UCSD-AML1 (cell line): ENCODE data around the gene YEATS2.

Experiments
- DNase-seq: peaks from one replicate; lab custom pipeline; 2025; ENCODE audit not compliant: unreplicated experiment; lab: John Stamatoyannopoulos, UW

YEATS2 gene

DNA sequence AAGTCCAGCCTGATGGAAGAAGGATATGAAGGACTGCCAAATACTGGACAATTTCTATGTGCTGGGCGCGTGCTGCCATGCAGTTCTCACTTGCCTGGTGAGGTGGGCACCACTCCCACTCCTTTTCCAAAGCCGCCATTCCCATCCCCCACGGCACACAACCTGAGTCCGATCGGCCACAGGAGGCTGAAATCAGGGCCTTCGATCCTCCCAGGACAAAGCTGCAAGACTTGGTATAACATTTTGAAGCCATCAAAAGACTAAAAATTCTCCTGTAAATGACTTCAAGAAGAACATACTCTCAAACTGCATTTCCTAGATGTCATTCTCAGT lies 130.9 kb downstream of the YEATS2 start:
- no peak for DNase-seq

DNA sequence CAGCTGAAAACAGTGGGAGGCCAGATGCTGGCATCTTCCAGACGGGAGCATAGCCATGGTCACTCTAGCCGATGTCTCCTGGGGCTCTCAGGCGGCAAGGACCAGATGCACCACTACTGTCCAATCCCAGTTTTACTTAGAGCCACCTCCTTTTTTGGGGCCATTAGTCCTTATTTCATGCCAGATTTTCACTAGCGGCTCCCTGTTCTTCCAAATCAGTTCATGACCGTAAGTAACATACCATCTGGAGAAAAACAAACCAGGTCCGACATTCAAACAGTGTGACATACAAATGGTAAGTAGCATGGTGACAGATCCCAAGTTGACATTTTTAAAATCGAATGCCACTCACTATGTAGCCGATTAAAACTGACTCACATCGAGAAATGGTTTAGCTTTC lies 131.9 kb downstream of the YEATS2 start:
- DNase-seq: no peak

DNA sequence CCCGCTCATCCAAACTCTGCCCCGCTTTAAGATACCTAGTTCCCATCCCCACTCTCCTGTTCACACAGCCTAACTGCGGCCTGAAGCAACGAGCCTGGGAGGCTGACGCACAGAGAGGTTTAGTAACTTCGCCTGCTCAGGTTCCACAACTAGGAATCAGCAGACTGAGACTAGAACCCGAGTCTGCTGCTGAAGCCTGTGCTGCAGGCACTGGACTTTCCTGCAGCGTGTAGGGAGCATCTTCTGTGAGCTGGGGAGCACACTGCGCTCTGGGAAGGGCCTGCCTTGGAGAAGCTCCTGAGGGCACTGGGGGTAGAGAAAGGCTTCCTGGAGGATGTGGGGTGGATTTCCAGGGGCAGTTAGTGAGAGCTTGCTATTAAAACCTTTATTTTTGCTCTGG lies 132.6 kb downstream of the YEATS2 start:
- DNase-seq: no peak

DNA sequence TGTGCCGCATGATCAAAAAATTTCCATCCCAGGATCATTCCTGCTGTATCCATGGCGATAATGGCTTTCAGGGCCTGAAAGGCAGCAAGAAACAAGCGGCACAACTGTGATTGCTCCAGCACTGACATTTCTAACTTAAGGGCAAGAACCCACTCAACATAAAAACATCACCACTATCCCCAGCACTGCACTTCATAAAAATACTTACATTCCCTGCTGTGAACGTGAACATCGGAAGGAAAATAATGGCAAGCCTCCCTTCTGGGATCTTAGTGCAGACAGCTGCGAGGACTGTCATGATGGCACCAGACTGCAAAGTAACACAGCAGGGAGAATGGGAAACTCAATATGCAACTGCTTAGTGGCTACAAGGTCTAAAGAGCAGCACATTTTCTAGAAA lies 135.9 kb downstream of the YEATS2 start:
- no peak for DNase-seq

DNA sequence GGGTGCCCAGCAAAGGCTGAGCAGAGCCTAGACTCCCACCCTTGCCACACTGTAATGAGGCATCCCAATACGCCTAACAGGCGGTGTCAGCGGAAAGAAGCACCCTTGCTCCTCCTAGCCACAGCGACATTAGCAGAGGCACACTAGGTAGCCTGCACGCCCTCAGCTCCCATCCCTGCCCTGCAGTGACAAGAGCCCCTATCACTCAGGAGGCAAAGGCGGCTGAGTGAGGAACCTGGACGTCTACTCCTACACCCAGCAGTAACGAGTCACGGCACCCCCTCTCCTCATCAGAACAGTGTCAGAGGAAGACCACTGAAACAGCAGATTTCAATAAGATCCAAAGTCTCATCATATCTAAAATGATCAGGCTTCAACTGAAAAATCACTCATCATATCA lies 139.8 kb downstream of the YEATS2 start:
- no peak for DNase-seq

DNA sequence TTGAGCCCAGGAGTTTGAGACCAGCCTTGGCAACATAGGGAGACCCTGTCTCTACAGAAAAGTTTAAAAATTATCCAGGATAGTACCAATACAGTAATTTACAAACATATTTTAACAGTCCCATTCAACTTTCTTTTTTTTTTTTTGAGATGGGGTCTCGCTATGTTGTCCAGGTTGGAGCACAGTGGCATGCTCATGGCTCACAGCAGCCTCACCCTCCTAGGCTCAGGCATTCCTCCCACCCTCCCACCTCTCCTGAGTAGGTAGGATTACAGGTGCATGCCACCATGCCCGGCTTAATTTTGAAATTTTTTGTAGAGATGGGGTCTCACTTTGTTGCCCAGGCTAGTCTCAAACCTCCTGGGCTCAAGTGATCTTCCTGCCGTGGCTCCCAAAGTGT lies 140.3 kb downstream of the YEATS2 start:
- DNase-seq: no peak

DNA sequence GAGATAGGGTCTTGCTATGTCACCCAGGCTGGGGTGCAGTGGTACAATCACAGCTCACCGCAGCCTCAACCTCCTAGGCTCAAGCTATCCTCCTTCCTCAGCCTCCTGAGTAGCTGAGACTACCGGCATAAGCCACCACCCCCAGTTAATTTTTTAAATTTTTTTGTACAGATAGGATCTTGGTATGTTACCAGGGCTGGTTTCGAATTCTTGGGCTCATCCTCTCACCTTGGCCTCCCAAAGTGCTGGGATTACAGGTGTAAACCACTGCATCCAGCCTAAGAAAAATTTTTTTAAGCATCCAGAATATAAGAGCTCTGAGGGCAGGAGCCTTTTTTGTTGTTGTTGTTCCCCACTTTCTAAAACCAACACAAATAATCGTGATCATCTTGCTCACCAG lies 142.2 kb downstream of the YEATS2 start:
- no peak for DNase-seq

DNA sequence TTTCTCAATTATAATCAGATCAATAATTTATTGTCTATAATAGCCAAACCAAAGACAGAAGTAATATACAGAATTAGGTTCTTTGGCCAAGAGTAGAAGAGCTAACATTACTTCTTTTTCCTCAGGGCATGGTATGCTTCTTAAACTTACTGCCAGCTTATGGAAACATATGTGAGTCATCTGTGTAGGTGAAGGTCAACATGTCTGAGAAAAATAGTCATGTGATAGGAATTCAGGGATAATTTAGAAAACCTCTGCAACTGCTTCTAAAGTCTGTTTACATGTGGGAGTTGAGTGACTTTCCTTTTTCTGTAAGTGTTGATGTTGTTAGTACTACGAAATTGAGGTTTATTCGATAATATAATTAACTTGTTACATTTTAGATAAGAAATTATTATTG lies 147.0 kb downstream of the YEATS2 start:
- no peak for DNase-seq

DNA sequence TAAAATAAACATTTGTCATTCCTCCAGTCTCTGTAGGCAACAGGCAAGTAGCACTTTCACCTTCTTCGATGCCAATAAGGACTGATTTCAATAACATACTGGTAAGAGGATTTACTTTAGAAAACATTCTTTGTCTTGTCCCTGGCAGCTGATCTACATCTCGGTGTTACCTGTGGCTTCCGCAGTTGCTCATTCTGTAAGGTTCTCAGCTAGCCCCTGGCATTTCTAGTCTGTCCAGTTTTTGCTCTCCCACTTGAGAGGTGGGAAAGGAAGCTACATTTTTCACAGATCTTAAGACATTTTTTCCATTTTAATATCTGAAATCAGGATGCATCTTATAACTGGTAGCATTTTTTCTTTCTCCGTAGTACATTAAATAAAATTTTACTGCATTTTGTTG lies 147.5 kb downstream of the YEATS2 start:
- DNase-seq: no peak

DNA sequence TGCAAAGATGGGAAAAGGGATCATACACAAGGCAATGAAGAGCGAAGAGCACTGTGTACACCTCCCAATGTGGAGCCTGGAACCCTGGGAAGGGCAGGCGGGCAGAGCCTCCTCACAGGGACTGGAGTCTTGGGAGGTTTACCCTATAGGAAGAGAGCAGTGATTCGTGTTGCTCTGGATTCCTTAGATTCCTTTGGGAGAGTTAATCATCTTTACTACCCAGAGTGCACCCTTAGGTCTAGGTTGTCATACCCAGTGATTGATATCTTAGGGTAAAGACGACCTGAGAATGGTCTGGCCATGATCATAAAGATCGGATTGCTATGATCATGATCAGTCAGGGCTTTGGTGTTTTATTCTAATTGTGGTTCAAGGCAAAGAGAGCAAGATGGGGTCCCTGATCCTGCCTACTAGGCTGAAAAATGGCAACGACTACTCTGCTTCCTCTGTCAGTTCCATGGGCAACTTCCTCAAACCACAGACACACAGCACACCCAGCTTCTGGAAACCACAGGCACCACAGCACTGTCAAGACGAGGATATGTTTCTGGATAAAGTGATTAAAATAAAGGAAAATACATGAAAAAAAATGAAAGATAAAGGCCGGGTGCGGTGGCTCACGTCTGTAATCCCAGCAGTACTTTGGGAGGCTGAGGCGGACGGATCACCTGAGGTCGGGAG lies 148.2 kb downstream of the YEATS2 start:
- peak; percentile 39 for DNase-seq

DNA sequence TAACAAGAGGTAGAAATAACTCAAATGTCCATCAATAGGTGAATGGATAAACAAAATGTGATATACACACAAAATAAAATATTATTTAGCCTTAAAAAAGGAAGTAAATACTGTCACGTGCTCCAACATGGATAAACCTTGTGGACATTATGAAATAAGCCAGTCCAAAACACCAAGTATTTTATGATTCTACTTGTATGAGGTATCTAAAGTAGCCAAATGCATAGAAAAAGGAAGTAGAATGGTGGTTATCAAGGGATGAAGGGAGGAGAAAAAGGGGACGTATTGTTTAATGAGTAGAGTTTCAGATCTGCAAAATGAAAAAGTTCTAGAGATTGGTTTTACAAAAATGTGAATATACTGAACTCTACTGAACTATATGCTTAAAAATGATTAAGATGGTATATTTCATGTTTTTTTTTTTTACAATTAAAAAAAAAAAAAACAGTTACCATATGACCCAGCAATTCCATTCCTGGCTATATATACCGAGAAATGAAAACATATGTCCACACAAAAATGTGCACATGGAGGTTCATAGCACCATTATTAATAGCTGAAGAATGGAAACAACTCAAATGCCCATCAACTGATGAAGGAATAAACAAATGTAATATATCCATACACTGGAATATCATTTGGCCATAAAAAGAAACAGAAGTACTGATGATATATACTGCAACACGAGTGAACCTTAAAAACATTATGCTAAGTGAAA lies 156.9 kb downstream of the YEATS2 start:
- no peak for DNase-seq

DNA sequence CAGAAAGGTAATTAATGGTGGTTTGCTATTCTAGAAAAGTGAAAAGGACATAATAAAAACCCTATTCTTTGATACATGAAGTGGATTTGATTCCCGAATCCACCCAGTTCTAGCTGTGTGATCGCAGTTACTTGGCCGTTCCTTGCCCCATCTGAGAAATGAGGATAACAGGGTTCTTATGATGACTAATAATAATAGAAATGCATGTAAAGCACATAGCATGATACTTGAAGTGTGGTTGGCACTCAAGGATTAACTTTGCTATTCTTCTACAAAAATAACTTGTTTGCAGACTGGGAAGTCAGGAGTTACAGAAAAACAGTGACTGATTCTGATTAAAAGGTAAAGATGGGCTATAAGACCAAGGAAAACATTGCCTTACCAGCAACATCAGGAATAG lies 160.3 kb downstream of the YEATS2 start:
- no peak for DNase-seq
